Measurements from ENCODE around the gene RXFP4. TPM values are rescaled to one million over a fixed set of nuclear protein-coding genes. Genes with fewer than 3 reads are reported as not detected.

RXFP4 gene
- total RNA-seq, 1 experiment from 2014 or later, result not detected

- TF ChIP-seq ATF3 (CRISPR knock-in tag; conservative IDR thresholded peaks at IDR 0.05) (no peak), SOX15 (CRISPR knock-in tag; IDR thresholded peaks at IDR 0.05) (no peak), MLX (CRISPR knock-in tag; IDR thresholded peaks at IDR 0.05) (no peak), HMGA2 (CRISPR knock-in tag; IDR thresholded peaks at IDR 0.05) (no peak)
These were observed 21.3 kb downstream of the RXFP4 start (continued) for GRCh38 chr1:155962599-155963211.

DNA sequence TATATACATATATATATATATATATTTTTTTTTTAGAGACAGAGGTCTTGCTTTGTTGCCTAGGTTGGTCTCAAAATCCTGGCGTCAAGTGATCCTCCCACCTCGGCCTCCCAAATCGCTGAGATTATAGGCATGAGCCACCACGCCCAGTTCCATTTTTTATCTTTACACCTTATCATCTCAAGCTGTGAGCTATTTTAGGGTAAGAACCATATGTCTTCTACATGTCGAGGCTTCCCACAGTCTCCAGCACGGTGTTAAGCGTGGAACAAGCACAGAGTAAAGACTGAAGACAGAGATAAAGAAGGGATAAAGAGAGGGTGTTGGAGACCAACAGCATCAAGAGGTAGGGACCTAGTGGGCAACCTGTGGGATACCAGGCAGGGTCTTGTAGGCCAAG, 22.8 kb downstream of the RXFP4 start:
- no peak overlapping the region for H3K4me3 Mint-ChIP-seq
- POLR2A ChIA-PET, result no interaction called here
- no peak overlapping the region for H3K27ac Mint-ChIP-seq
- peaks cover 61% of the 10 kb centered on the region for H3K36me3 Mint-ChIP-seq
- CTCF ChIA-PET, result interaction anchor here (2.1 kb wide), 1 partner anchor 15 kb away, joined by 10 read pairs; the partner anchor contains the start of gene ARHGEF2
- no peaks in the 10 kb centered on the region for H3K9me3 Mint-ChIP-seq
- no peak for ATAC-seq
- TF ChIP-seq TEAD1 (CRISPR knock-in tag; IDR thresholded peaks at IDR 0.05) (no peak), USF2 (CRISPR knock-in tag; IDR thresholded peaks at IDR 0.05) (no peak), TCF7 (CRISPR knock-in tag; IDR thresholded peaks at IDR 0.05; ENCODE audit: low read depth) (no peak), MXD4 (CRISPR knock-in tag; IDR thresholded peaks at IDR 0.05; ENCODE audit: borderline replicate concordance) (no peak), ARID4B (CRISPR knock-in tag; IDR thresholded peaks at IDR 0.05; ENCODE audit: borderline replicate concordance) (no peak), ZNF671 (CRISPR knock-in tag; IDR thresholded peaks at IDR 0.05) (no peak), KAT7 (CRISPR knock-in tag; IDR thresholded peaks at IDR 0.05; ENCODE audit: borderline replicate concordance) (no peak), ZBTB21 (CRISPR knock-in tag; IDR thresholded peaks at IDR 0.05; ENCODE audit: borderline replicate concordance) (no peak), ZNF263 (CRISPR knock-in tag; IDR thresholded peaks at IDR 0.05; ENCODE audit: low read depth) (no peak), ZNF281 (CRISPR knock-in tag; IDR thresholded peaks at IDR 0.05) (no peak), GABPB1 (CRISPR knock-in tag; IDR thresholded peaks at IDR 0.05) (no peak), CREB1 (CRISPR knock-in tag; IDR thresholded peaks at IDR 0.05) (no peak), ETV6 (CRISPR knock-in tag; IDR thresholded peaks at IDR 0.05) (no peak), FOXJ3 (CRISPR knock-in tag; IDR thresholded peaks at IDR 0.05; ENCODE audit: borderline replicate concordance) (no peak), CREM (CRISPR knock-in tag; IDR thresholded peaks at IDR 0.05) (no peak), PRRX2 (CRISPR knock-in tag; IDR thresholded peaks at IDR 0.05) (no peak)
- TF ChIP-seq, protein P1, sequence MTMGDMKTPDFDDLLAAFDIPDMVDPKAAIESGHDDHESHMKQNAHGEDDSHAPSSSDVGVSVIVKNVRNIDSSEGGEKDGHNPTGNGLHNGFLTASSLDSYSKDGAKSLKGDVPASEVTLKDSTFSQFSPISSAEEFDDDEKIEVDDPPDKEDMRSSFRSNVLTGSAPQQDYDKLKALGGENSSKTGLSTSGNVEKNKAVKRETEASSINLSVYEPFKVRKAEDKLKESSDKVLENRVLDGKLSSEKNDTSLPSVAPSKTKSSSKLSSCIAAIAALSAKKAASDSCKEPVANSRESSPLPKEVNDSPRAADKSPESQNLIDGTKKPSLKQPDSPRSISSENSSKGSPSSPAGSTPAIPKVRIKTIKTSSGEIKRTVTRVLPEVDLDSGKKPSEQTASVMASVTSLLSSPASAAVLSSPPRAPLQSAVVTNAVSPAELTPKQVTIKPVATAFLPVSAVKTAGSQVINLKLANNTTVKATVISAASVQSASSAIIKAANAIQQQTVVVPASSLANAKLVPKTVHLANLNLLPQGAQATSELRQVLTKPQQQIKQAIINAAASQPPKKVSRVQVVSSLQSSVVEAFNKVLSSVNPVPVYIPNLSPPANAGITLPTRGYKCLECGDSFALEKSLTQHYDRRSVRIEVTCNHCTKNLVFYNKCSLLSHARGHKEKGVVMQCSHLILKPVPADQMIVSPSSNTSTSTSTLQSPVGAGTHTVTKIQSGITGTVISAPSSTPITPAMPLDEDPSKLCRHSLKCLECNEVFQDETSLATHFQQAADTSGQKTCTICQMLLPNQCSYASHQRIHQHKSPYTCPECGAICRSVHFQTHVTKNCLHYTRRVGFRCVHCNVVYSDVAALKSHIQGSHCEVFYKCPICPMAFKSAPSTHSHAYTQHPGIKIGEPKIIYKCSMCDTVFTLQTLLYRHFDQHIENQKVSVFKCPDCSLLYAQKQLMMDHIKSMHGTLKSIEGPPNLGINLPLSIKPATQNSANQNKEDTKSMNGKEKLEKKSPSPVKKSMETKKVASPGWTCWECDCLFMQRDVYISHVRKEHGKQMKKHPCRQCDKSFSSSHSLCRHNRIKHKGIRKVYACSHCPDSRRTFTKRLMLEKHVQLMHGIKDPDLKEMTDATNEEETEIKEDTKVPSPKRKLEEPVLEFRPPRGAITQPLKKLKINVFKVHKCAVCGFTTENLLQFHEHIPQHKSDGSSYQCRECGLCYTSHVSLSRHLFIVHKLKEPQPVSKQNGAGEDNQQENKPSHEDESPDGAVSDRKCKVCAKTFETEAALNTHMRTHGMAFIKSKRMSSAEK (CRISPR knock-in tag; IDR thresholded peaks at IDR 0.05; ENCODE audit: borderline replicate concordance), result no peak
- DNase-seq (ENCODE audit: low spot score), result no peak
- no peaks in the 10 kb centered on the region for H3K27me3 Mint-ChIP-seq (ENCODE audit: low read depth)
- H3K4me1 Mint-ChIP-seq, result peaks cover 28% of the 10 kb centered on the region

Data from WTC11 (cell line).